H1 (cell line): ENCODE data around the gene FAM131C. TPM values are rescaled to one million over a fixed set of nuclear protein-coding genes. Genes with fewer than 3 reads are reported as not detected.

ENCODE experiments used
- CTCF ChIA-PET: fragments of 300-600 bp; sonication (Branson Sonifier 250); formaldehyde crosslinking; loops from one replicate; lab custom pipeline; 2021; ENCODE audit not compliant: partially characterized antibody; lab: Charles Lee
- POLR2A ChIA-PET: fragments of 300-600 bp; sonication (Branson Sonifier 250); formaldehyde crosslinking; loops from one replicate; lab custom pipeline; 2021; ENCODE audit warnings: inconsistent platforms; ENCODE audit not compliant: partially characterized antibody; lab: Charles Lee
- DNase-seq, 2 experiments: peaks; one replicate each; pipeline versions ENCODE4 v3.0.0 to v3.0.0-alpha.2; 2010 to 2022; ENCODE audit warnings: low spot score in 2 of 2, low read depth in 1 of 2, mixed read lengths in 1 of 2
- FAIRE-seq: peaks from 2 replicates; lab custom pipeline; 2011; peaks lifted over from hg19 to GRCh38; lab: Jason Lieb, UNC
- H2AFZ ChIP-seq: 2 replicates; pipeline ENCODE4 v1.8.1; 2012; ENCODE audit warnings: low read length, inconsistent platforms
- H2AK5ac ChIP-seq: 2 replicates; pipeline ENCODE4 v1.6.1; 2013; ENCODE audit warnings: low read depth, low read length
- H2BK120ac ChIP-seq: replicated peaks from 2 replicates; pipeline ENCODE3; 2013; ENCODE audit warnings: low read depth, low read length, inconsistent platforms
- H2BK12ac ChIP-seq: 2 replicates; pipeline ENCODE4 v1.6.1; 2013; ENCODE audit warnings: low read depth, low read length
- H2BK15ac ChIP-seq: 2 replicates; pipeline ENCODE4 v1.6.1; 2013; ENCODE audit warnings: low read length
- H2BK20ac ChIP-seq: 2 replicates; pipeline ENCODE4 v1.6.1; 2013; ENCODE audit warnings: low read length
- H2BK5ac ChIP-seq: 2 replicates; pipeline ENCODE4 v1.6.1; 2013; ENCODE audit warnings: low read depth, low read length
- H3K14ac ChIP-seq: 2 replicates; pipeline ENCODE4 v1.6.1; 2013; ENCODE audit warnings: inconsistent platforms; ENCODE audit not compliant: insufficient read length
- H3K18ac ChIP-seq: 2 replicates; pipeline ENCODE4 v1.6.1; 2013; ENCODE audit warnings: low read length; ENCODE audit errors: extremely low read depth
- H3K23ac ChIP-seq: 2 replicates; pipeline ENCODE4 v1.6.1; 2013; ENCODE audit warnings: inconsistent platforms; ENCODE audit not compliant: insufficient read length
- H3K23me2 ChIP-seq: 2 replicates; pipeline ENCODE4 v1.6.1; 2013; ENCODE audit warnings: low read depth, low read length
- H3K27ac ChIP-seq: 2 replicates; pipeline ENCODE4 v1.6.1; 2011; ENCODE audit warnings: low read depth, low read length, inconsistent platforms
- H3K27me3 ChIP-seq, 4 experiments: replicated peaks in 1 of 4; 1 replicate in 1 of 4; 2 replicates in 3 of 4; pipeline versions ENCODE4 v1.6.1 to v1.8.1; 2011 to 2013; ENCODE audit warnings: low read length in 3 of 4, mild to moderate bottlenecking in 3 of 4, inconsistent platforms in 2 of 4, mixed read lengths in 2 of 4, moderate library complexity in 1 of 4; ENCODE audit not compliant: control insufficient read depth in 3 of 4, insufficient read depth in 3 of 4; ENCODE audit errors: extremely low read depth in 1 of 4
- H3K36me3 ChIP-seq, 4 experiments: 2 replicates each; pipeline versions ENCODE4 v1.6.1 to v1.8.1; 2011 to 2013; ENCODE audit warnings: mild to moderate bottlenecking in 4 of 4, low read length in 3 of 4, moderate library complexity in 2 of 4, control low read depth in 1 of 4, inconsistent platforms in 1 of 4; ENCODE audit not compliant: insufficient read depth in 4 of 4, control insufficient read depth in 2 of 4
- H3K4ac ChIP-seq: replicated peaks from 2 replicates; pipeline ENCODE3; 2013; ENCODE audit warnings: low read length, low read depth, mixed read lengths, inconsistent platforms; ENCODE audit not compliant: insufficient read length
- H3K4me1 ChIP-seq, 4 experiments: replicated peaks in 1 of 4; 1 replicate in 1 of 4; 2 replicates in 3 of 4; pipeline versions ENCODE4 v1.6.1 to v1.8.1; 2011 to 2013; ENCODE audit warnings: low read length in 3 of 4, inconsistent platforms in 2 of 4, mixed read lengths in 1 of 4; ENCODE audit not compliant: insufficient read depth in 4 of 4, control insufficient read depth in 3 of 4
- H3K4me2 ChIP-seq, 2 experiments: 2 replicates each; pipeline versions ENCODE4 v1.6.1 to v1.8.1; 2011 to 2013; ENCODE audit warnings: low read depth in 2 of 2, low read length in 2 of 2, control low read depth in 1 of 2, inconsistent platforms in 1 of 2, mild to moderate bottlenecking in 1 of 2; ENCODE audit not compliant: insufficient read depth in 1 of 2
- H3K4me3 ChIP-seq, 4 experiments: fragments of 200-600, 300-600 bp in 1 of 4; sonication (generic), shearing (Covaris generic), sonication (Bioruptor Twin) in 1 of 4; 2 replicates each; pipeline versions ENCODE4 v1.5.1 to v1.8.1; 2011 to 2016; ENCODE audit warnings: low read length in 4 of 4, low read depth in 3 of 4, control low read depth in 2 of 4, inconsistent platforms in 2 of 4, mild to moderate bottlenecking in 2 of 4, mixed read lengths in 1 of 4, moderate library complexity in 1 of 4; ENCODE audit not compliant: insufficient read depth in 2 of 4; ENCODE audit errors: extremely low read depth in 1 of 4
- H3K56ac ChIP-seq: replicated peaks from 2 replicates; pipeline ENCODE3; 2013; ENCODE audit warnings: low read depth, mild to moderate bottlenecking, mixed read lengths, low read length, inconsistent platforms; ENCODE audit not compliant: insufficient read length
- H3K79me1 ChIP-seq: 2 replicates; pipeline ENCODE4 v1.6.1; 2013; ENCODE audit warnings: low read depth, low read length, control low read depth
- H3K79me2 ChIP-seq, 2 experiments: 2 replicates each; pipeline versions ENCODE4 v1.6.1 to v1.8.1; 2012 to 2013; ENCODE audit warnings: low read length in 2 of 2, mild to moderate bottlenecking in 2 of 2, inconsistent platforms in 1 of 2; ENCODE audit not compliant: insufficient read depth in 2 of 2, control insufficient read depth in 1 of 2
- H3K9ac ChIP-seq, 4 experiments: replicated peaks in 1 of 4; 1 replicate in 1 of 4; 2 replicates in 3 of 4; pipeline versions ENCODE4 v1.6.1 to v1.8.1; 2011 to 2013; ENCODE audit warnings: low read depth in 3 of 4, low read length in 3 of 4, control low read depth in 2 of 4, mild to moderate bottlenecking in 2 of 4, moderate library complexity in 2 of 4, inconsistent platforms in 1 of 4; ENCODE audit errors: extremely low read depth in 1 of 4
- H3K9me3 ChIP-seq, 2 experiments: 2 replicates each; pipeline versions ENCODE4 v1.6.1 to v1.8.1; 2012 to 2013; ENCODE audit warnings: mild to moderate bottlenecking in 2 of 2, moderate library complexity in 2 of 2, control low read depth in 1 of 2, inconsistent platforms in 1 of 2, low read depth in 1 of 2, low read length in 1 of 2, mixed read lengths in 1 of 2; ENCODE audit not compliant: insufficient read depth in 2 of 2
- H4K20me1 ChIP-seq, 2 experiments: replicated peaks in 1 of 2; 2 replicates each; pipeline versions ENCODE3 to v1.8.1; 2011 to 2013; ENCODE audit warnings: inconsistent platforms in 2 of 2, low read length in 2 of 2, mild to moderate bottlenecking in 1 of 2; ENCODE audit not compliant: insufficient read depth in 2 of 2, control insufficient read depth in 1 of 2
- H4K5ac ChIP-seq: 2 replicates; pipeline ENCODE4 v1.6.1; 2013; ENCODE audit warnings: low read length, low read depth, mixed read lengths, inconsistent platforms; ENCODE audit not compliant: insufficient read length
- H4K8ac ChIP-seq: 2 replicates; pipeline ENCODE4 v1.8.0; 2013; ENCODE audit warnings: mild to moderate bottlenecking, moderate library complexity, low read length, inconsistent platforms; ENCODE audit not compliant: insufficient read depth; ENCODE audit errors: extremely low read depth
- H4K91ac ChIP-seq: replicated peaks from 2 replicates; pipeline ENCODE3; 2013; ENCODE audit warnings: low read length, mixed read lengths, inconsistent platforms; ENCODE audit not compliant: insufficient read length
- WGBS, 2 experiments: shearing (Covaris generic) in 1 of 2; methylation state at CpG; one replicate each; pipeline versions ENCODE4 v1.1.6 to v1.1.7; 2013 to 2015; ENCODE audit warnings: low lambda C conversion rate in 2 of 2, mixed read lengths in 2 of 2, inconsistent platforms in 1 of 2, low coverage in 1 of 2, missing lambda C conversion rate in 1 of 2; ENCODE audit not compliant: insufficient replicate concordance in 2 of 2, insufficient coverage in 1 of 2, insufficient read length in 1 of 2; ENCODE audit errors: extremely low coverage in 1 of 2, missing lambda C conversion rate in 1 of 2; 5-methylcytosine and 5-hydroxymethylcytosine counted together
- polyA plus RNA-seq, 7 experiments: library from polyadenylated mRNA; depleted of rRNA in 3 of 7; stranded (reverse) in 5 of 7; unstranded in 2 of 7; fragments of >200 nt in 5 of 7; fragments of 200-250 nt in 2 of 7; gene quantifications; 1 replicate in 5 of 7; 2 replicates in 1 of 7; 4 replicates in 1 of 7; pipeline versions ENCODE4 v1.2.1 to v1.2.3, GENCODE V29; 2011 to 2013; ENCODE audit warnings: missing spikeins in 2 of 7, mixed read lengths in 2 of 7
- total RNA-seq: library from RNA; stranded (reverse); fragmentation: NEBNext Ultra II Directional; extraction: Animal tissue kit (Norgen Biotek cat#: 25700); gene quantifications from 2 replicates; pipeline ENCODE4 v1.2.1, GENCODE V29; 2021

Gene FAM131C
- total and polyA plus RNA-seq, 2 of the 8 experiments (the other 6 are each of a cell fraction or from before 2014, with no cell fraction given): 0.73 to 0.78 TPM

- H2BK20ac ChIP-seq: no peak overlapping the region
- H4K91ac ChIP-seq: no peak overlapping the region
- H3K4ac ChIP-seq: no peak overlapping the region
- WGBS, 2 experiments: 89% methylated on average over 6 of the region's 6 CpGs; no CpG with 5 or more reads in 1 of the 2 experiments
- DNase-seq (no peak), FAIRE-seq (no peak)
- H2BK15ac ChIP-seq: no peak overlapping the region
- H3K23ac ChIP-seq: no peak overlapping the region
- H4K5ac ChIP-seq: no peak overlapping the region
- POLR2A ChIA-PET: interaction anchor here (1.4 to 1.6 kb wide), 2 partner anchors 11 to 58 kb away, joined by 3 to 4 read pairs; no protein-coding TSS in a partner anchor
- no peak overlapping the region for H2AFZ ChIP-seq
- no peak overlapping the region for H3K27ac ChIP-seq
- H3K79me1 ChIP-seq: no peaks in the 10 kb centered on the region; the same call in 1 of the 2 replicates
- H2BK5ac ChIP-seq: no peak overlapping the region
- no peaks in the 10 kb centered on the region for H3K36me3 ChIP-seq
- H3K4me2 ChIP-seq: no peak overlapping the region
- H3K79me2 ChIP-seq: no peaks in the 10 kb centered on the region
- no peak overlapping the region for H2AK5ac ChIP-seq
- H3K4me3 ChIP-seq: no peak overlapping the region
- H3K14ac ChIP-seq: no peak overlapping the region
- H2BK12ac ChIP-seq: no peak overlapping the region
- H3K27me3 ChIP-seq: no peaks in the 10 kb centered on the region
- H3K23me2 ChIP-seq: no peaks in the 10 kb centered on the region; the same call in 1 of the 2 replicates
- H3K9ac ChIP-seq: no peak overlapping the region
- no peaks in the 10 kb centered on the region for H4K20me1 ChIP-seq
- H3K4me1 ChIP-seq: peaks cover 9 to 25% (median 17%) of the 10 kb centered on the region in 4 experiments
- no peak overlapping the region for H2BK120ac ChIP-seq
- peaks cover 5 to 9% of the 10 kb centered on the region in 2 experiments; a peak in 3 of 4 replicates for H3K9me3 ChIP-seq
- no peak overlapping the region for H3K56ac ChIP-seq
- CTCF ChIA-PET: interaction anchor here (0.9 to 31.3 kb wide), 9 partner anchors 8 to 134 kb away, joined by 3 to 522 read pairs (median 4); partner anchors contain the start of genes EPHA2, FAM131C and ZBTB17
- no peak overlapping the region for H4K8ac ChIP-seq
- no peak overlapping the region for H3K18ac ChIP-seq
Observed at GRCh38 chr1:16110456-16110855, 37.0 kb upstream of the FAM131C start.
